GM12891 (cell line): ENCODE data around the gene TMEM88.

Experiments used
- POLR2A ChIP-seq: IDR thresholded peaks from 2 replicates; pipeline ENCODE4 v1.6.1; 2011; ENCODE audit warnings: low read depth, low read length, control low read depth
- POLR2AphosphoS5 ChIP-seq: IDR thresholded peaks from 2 replicates; pipeline ENCODE4 v1.6.1; 2011; ENCODE audit warnings: low read depth, low read length, control low read depth

GRCh38 chr17:7888184-7888920, 33.5 kb downstream of the TMEM88 start, which contains the start of gene CHD3:
- no peak for TF ChIP-seq POLR2AphosphoS5
- no peak for TF ChIP-seq POLR2A
